Measurements from ENCODE around the gene CDC42. TPM values are rescaled to one million over a fixed set of nuclear protein-coding genes. Genes with fewer than 3 reads are reported as not detected.

CDC42 gene
- total RNA-seq, 1 donor: 525 TPM

DNA sequence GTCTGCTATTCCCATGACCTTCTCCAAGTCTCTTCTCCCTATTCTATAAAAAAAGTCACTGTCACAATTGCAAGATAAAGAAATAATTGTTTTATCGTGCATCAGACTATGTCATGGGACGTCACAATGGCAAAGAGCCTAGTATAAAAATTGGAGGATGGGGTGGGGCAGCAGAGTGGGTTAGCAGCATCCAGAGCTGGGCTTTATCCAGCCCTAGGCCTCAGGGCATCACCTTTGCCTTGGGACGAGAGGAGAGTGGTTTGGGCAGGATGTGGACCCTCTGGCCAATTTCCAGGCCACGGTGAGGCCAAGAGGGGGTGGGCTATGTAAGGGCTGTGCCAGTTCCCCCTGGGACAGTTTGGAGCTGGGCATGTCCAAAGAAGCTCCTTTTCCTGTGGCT is 64.7 kb downstream of the CDC42 start:
- TF ChIP-seq, protein P1, sequence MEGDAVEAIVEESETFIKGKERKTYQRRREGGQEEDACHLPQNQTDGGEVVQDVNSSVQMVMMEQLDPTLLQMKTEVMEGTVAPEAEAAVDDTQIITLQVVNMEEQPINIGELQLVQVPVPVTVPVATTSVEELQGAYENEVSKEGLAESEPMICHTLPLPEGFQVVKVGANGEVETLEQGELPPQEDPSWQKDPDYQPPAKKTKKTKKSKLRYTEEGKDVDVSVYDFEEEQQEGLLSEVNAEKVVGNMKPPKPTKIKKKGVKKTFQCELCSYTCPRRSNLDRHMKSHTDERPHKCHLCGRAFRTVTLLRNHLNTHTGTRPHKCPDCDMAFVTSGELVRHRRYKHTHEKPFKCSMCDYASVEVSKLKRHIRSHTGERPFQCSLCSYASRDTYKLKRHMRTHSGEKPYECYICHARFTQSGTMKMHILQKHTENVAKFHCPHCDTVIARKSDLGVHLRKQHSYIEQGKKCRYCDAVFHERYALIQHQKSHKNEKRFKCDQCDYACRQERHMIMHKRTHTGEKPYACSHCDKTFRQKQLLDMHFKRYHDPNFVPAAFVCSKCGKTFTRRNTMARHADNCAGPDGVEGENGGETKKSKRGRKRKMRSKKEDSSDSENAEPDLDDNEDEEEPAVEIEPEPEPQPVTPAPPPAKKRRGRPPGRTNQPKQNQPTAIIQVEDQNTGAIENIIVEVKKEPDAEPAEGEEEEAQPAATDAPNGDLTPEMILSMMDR (IDR thresholded peaks at IDR 0.05; ENCODE audit: insufficient read depth, low read length): no peak
- no peak for DNase-seq (ENCODE audit: low read depth)

DNA sequence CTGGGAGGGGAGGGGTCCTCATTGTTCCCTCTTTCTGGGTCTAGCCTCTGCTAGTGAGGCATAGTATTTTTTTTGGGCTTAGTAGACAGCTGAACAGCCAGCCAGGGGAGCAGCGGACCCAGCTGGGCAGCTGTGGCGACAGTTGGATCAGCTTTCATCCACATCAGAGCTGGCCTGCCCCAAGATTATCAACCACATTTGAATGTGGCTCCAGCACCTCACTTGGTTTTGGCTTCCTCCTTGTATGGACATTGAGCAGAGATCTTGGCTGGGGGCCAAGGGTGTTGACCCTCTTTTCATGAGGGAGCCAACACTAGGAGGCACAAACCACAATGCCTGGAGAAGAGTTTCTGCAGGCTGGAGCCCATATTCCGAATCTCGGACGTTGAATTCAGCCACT is 65.3 kb downstream of the CDC42 start:
- peak; percentile 80 for DNase-seq (ENCODE audit: low read depth)
- H3K4me3 ChIP-seq (ENCODE audit: low read depth, low read length): no peak overlapping the region
- TF ChIP-seq, protein P1 (IDR thresholded peaks at IDR 0.05; ENCODE audit: insufficient read depth, low read length): no peak

More for the DNA sequence above, 64.7 kb downstream of the CDC42 start:
- no peak overlapping the region for H3K4me3 ChIP-seq (ENCODE audit: low read depth, low read length)

DNA sequence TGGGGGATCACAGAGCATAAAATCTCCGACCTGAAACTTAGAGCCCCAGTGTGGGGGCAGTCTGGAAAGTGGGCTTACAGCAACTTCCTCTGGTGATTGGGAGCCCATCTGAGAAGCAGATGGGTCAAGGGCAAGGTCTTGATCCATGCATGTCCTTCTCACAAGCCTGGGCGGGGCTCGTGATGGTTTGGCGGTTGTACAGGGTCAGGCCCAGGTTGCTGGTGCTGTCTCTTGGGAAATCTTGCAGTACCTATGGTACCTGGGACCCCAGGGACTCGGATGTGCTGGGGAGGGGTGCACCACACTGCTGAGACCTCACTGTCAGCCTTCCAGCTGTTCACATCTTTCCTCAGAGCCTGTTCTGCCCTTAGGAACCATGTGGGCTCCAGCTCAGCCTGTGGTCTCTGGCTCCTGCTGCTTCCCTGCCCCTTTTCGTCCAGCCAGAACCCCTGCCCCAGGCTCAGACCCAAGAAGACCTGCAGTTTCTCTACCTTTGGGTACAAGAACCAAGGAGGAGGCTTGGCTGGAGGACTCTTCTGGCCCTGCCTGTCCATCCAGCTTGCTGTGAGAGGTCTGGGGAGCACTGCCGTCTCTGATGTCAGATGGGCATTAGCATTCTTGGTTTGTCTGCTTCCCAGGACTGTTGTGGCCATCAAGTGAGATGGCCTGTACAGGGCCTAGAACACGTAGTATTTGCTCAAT is 65.9 kb downstream of the CDC42 start:
- no peak for DNase-seq (ENCODE audit: low read depth)
- TF ChIP-seq, protein P1 (IDR thresholded peaks at IDR 0.05; ENCODE audit: insufficient read depth, low read length): no peak
- H3K4me3 ChIP-seq (ENCODE audit: low read depth, low read length): no peak overlapping the region

DNA sequence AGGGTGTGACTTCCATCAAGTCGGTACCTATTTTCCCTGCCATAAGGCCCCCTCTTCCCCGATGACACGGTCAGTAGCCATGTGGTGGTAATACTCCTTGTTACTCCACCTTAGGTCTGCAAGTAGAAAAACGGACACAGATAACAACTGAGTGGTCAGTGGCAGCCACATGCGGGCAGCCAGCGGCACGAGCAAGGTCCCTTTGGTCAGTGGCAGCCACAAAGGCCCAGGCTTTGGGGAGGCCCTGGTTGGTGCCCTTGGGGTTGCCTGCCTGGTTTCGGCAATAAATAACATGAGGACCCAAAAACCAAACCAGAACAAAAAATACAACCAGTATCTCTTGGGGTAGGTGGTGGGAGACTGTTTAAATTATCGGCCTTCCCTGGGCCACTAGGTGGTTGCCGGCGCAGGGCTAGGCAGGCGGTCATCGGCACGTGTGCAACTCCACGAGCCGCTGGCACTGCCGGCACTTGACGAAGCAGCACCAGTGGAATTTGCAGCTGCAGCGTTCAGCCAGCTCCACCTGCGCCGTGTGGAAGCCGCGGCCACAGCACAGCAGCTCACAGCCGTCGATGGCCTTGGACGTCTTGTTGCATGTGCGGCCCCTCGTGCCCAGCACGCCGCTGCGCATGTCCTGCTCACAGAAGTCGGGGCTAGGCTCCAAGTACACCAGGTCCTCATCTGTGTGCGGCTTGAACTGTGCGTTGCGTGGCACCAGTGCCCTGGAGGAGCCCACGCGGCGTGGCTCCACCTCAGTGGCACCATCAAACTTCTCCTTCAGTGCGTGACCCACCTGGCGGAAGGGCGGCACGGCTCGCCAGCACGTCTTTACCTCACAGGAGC is 67.3 kb downstream of the CDC42 start:
- DNase-seq (ENCODE audit: low read depth): no peak
- TF ChIP-seq, protein P1 (IDR thresholded peaks at IDR 0.05; ENCODE audit: insufficient read depth, low read length): no peak
- no peak overlapping the region for H3K4me3 ChIP-seq (ENCODE audit: low read depth, low read length)

DNA sequence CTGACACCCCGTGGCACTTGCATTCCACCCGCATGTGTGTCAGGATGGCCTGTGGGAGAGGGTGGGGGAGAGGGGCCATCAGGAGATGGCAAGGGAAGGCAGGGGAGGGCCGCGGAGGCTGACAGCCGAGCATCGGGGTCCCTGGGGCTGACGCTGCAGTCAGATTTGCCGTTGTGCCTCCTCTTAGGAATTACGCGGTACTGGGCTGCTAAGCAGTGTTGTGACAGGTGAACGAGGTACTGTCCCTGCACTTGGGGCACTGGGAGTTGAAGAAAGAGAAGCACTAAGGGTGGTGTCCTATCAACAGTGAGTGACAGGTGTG is 67.9 kb downstream of the CDC42 start:
- H3K4me3 ChIP-seq (ENCODE audit: low read depth, low read length): no peak overlapping the region
- TF ChIP-seq, protein P1 (IDR thresholded peaks at IDR 0.05; ENCODE audit: insufficient read depth, low read length): no peak
- no peak for DNase-seq (ENCODE audit: low read depth)

DNA sequence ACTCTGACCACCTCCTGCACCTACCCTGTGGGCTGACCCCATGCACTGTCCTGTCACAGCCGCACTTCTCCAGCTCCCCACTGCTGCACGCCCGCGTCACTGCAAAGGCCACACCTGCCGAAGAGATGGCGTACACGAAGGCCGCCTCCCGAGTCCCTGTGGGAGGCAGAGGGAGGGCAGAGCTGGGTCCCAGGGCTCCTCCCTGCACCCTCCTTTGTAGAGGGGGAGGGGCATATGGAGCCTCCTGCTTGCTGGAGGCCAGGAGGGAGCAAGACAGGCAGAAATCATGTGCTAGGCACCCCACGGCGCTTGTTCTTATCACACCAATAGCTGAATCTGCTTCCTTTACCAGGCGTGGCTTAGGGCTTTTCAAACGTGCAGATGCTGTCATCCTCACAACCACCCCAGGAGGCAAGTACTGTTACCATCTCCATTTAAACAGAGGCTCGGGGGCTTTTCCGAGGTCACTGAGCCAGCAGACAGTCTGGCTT is 69.0 kb downstream of the CDC42 start:
- DNase-seq (ENCODE audit: low read depth): no peak
- TF ChIP-seq, protein P1 (IDR thresholded peaks at IDR 0.05; ENCODE audit: insufficient read depth, low read length): no peak
- H3K4me3 ChIP-seq (ENCODE audit: low read depth, low read length): no peak overlapping the region
